CD4-positive, alpha-beta T cell treated with Interleukin-17A for 4 hours (primary cell): ENCODE results near the gene CGB2.
A peak's percentile ranks its signal among the peaks of the same experiment; 100 is the strongest.
"Not testable (repeated sequence)": the region's sequence is repeated elsewhere in the genome, so short reads cannot be mapped to it uniquely, and the experiment has no call there.

ENCODE experiments used
- DNase-seq: peaks from one replicate; pipeline ENCODE4 v3.0.0-alpha.2; 2020; ENCODE audit warnings: mixed read lengths

The CGB2 gene

DNA sequence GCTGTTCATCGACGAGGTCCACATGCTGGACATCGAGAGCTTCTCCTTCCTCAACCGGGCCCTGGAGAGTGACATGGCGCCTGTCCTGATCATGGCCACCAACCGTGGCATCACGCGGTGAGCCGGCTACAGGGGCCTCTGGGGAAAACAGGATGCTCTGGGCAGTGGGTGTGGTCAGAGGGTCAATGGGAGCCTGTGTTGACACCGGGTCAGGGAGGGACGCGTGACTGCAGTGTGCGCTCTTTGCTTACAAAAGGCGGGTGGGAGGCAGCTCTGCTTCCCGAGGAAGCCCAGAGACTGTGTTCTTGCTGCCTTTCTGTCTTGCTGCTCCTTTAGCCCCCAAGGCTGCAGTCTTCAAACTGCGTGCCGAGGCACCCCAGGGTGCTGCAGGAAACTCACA is 20.5 kb upstream of the CGB2 start:
- no peak for DNase-seq

DNA sequence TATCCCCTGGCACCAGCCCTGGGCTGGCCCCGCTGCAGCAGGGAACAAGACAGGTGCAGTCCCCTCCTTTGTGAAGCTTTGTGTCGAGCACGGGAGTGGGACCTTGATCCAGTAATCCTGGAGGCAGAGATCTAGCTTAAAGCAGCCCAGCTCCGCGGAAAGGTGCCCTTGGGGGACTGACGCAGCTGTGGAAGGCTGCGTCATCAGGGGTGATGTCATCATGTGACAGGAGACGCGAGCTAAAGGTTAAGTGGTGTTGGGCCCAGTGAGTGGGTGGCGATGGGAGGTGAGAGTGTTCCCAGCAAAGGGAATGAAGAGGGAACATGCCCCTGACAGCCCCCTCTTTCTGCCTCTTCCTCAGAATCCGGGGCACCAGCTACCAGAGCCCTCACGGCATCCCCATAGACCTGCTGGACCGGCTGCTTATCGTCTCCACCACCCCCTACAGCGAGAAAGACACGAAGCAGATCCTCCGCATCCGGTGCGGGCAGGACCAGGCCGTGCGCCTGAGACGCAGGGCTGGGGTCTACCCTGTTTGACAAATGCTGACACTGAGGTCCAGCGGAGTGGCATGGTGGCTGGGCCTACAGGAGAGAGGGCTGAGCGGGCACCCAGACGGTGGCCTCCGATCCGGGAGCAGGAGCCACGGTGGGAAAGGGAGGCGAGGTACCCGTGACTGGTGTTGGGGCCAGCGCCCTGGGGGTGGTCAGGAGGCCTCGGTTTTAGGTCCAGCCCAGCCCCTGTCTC is 17.4 kb upstream of the CGB2 start:
- no peak for DNase-seq

DNA sequence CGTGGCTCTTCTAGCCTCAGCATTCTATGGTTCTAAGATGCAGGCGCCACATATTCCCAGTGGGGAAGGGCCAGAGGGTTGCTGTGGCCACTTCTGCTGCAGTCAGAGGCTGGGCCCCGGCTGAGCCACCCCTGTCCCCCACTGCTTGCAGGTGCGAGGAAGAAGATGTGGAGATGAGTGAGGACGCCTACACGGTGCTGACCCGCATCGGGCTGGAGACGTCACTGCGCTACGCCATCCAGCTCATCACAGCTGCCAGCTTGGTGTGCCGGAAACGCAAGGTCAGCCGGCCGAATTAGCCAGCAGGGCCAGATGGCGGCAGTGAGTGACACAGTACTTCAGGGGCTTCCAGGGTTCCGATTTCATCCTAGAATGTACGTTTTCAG is 16.8 kb upstream of the CGB2 start:
- DNase-seq, result no peak

DNA sequence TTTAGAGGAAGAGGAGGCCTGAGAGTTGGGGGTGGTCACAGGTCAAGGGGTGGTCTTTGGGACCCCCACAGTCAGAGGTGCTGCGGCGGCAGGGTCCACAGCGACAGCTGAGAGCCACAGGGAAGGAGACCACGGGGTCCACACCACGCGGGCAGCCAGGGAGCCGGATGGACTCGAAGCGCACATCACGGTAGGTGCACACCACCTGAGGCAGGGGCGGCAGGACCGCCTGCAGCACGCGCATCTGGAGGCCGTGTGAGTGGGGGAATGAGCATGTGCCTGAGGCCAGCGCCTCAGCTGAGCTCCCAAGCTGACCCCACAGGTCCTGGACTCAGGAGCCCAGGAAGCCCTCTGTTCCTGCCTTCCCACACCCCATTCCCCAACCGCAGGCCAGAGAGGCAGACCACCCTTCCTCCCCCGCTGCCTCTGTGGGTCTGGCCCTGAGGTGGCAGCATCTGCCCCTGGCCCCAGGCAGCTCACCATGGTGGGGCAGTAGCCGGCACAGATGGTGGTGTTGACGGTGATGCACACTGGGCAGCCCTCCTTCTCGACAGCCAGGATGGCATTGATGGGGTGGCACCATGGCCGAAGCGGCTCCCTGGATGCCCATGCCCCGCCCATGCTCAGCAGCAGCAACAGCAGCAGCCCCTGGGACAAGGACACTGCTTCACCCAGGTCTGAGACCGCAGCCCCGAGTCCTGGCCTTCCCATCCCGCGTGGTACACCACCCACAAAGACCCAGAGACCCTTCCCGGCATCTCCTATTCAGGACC is 15.4 kb upstream of the CGB2 start:
- no peak for DNase-seq

DNA sequence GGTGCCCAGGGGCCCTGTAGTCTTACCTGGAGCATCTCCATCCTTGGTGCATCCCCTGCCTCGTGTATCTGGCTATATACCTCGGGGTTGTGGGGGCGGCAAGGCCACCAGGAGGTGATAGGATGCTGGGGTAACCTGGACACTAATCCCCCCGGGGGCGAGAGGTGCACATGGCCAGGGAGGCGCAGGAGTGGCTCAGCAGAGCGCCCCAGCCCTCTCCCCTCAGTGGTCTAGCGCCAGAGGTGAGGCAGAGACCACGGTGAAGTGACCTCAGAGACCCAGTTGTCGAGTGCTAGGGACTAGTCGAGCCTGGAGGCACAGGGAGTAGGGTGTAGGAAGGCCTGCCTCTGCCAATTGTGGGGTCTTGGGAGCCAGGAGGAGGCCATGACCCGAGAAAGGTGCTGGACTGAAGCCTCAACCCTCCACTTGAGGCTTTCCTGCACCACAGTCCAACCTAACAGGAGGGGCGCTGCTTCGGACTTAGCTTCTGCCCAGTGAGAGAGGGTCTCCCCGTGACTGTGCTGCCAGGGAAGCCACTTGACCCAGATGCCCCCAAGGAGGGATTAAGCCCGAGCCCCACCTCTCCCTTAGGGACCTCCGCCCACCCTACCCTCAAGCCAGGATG is 14.5 kb upstream of the CGB2 start, which contains the start of gene LHB:
Gene LHB (minus strand): TSS at position 51 of the 625 bp plus-strand sequence. CDS start 10 bp downstream, at position 41.
- DNase-seq, result no peak

DNA sequence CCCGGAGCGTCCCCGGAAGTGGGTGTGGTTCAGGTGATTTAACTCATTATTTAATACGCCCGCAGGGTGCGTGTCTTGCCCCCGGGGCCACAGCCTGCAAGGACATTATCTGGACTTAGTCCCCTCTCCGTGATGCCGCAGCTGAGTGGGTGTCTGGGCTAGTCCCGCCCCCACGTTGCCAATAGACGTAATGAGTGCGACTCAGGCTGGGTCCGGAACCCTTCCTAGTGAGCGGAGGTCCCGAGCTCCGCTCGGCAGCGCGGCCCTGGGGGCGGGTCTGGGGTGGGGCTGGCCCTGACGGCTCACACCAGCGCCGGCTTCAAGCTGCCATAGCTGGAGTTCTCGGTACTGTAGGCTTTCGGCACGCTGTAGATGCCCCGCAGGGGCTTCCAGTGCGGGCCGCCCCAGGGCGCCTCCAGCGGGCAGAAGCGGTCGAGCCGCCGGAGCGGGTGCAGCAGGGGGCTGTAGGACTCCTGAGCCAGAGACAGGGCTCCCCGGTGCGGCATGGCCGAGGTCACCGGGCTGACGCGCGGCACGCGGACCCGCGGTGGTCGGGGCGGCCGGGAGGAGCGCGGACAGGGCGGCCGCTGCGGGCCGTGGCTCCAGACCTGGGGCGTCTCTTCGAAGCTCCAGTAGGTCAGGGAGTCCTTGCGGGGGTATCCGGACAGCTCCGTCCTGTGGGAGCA is 13.9 kb upstream of the CGB2 start:
- peak; percentile 71 for DNase-seq

DNA sequence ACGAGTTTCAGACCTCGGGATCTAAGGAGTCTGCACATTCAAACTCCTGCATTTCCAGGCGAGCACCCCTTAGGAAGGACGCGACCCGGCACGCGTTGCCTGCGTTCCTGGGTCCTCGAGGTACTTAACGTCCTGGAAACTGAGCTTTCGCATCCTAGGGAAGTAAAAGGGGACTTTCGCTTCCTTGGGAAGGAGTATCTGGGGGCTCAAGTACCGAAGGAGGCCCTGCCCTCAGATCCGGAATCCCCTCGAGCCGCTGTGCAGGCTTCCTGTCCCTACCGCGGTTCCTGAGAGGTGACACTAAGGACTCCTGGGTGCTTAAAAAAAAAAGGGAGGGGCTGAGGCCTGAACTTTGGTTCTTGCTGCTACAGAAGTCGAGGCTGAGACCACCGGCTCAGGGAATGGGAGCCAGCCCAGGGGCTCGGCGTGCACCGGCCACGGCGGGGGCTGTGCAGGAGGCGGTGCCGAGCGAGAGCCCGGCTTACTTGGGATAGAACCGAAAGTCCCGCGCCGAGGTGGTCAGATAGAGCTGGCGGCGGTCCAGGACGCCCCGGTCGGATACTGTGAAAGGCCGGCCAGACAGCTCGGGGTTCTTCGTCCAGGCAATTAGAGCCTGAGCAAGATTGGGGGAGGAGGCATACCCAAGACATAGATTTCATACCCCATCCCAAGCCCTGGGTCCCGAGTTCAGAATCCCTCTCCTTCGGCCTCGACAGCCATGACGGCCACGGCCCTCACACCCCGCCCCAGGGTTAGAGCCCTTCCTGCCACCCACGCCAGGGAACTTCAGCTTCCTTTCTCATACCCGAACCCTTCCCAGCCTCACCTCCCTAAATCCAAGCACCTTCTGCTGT is 13.1 kb upstream of the CGB2 start:
- peak; percentile 47 for DNase-seq

DNA sequence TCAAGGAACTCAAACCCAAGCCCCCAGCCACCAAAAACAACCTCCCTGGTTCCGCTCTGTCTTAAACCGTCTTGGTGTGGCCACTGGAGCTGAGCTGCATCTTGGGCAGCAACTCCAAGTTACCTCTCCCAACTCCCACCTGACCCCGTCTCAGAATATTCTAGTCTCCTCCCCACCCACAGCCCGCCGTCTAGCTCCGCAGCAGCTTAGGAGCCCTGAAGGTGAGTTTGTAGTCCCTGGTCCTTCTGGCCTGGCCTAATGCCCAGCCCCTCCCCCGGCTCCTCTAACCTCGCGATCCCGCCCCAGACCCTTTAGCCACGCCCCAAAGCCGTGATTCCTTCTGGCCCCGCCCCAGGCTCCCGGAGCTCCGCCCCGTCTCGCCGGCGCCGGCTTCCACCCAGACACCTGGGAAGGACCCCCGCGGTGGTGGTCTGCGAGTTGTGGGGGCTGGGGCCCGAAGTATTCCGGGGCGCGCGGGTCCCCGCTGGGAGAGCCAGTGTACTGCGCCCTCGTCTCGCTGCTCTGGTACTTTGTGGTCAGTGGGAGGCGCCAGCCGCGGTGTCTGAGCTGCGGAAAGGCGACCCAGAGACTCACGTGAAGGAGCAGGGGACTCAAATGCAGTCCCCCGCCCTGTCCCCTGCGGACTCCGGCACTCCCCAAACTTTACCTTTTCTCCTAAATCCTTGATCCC is 12.3 kb upstream of the CGB2 start:
- DNase-seq, result peak; percentile 83

DNA sequence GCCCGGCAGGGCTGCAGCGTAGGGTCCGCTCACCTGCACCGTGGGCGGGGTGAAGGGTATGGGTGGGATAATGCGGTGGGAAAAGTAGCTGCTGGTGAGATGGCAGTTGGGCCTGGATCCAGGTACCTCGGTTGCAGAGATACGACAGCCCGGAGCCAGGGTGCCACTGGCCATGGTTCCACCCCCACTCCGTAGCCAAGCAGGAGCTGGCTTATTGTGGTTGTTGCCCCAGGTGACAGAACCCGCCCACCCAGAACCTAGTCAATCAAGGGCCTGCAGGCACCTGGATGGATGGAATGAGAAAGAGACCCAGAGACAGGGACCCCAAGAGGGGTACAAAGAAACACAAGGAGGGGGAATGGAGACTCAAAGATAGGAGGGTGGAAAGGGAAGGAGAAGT is 11.3 kb upstream of the CGB2 start:
- no peak for DNase-seq

DNA sequence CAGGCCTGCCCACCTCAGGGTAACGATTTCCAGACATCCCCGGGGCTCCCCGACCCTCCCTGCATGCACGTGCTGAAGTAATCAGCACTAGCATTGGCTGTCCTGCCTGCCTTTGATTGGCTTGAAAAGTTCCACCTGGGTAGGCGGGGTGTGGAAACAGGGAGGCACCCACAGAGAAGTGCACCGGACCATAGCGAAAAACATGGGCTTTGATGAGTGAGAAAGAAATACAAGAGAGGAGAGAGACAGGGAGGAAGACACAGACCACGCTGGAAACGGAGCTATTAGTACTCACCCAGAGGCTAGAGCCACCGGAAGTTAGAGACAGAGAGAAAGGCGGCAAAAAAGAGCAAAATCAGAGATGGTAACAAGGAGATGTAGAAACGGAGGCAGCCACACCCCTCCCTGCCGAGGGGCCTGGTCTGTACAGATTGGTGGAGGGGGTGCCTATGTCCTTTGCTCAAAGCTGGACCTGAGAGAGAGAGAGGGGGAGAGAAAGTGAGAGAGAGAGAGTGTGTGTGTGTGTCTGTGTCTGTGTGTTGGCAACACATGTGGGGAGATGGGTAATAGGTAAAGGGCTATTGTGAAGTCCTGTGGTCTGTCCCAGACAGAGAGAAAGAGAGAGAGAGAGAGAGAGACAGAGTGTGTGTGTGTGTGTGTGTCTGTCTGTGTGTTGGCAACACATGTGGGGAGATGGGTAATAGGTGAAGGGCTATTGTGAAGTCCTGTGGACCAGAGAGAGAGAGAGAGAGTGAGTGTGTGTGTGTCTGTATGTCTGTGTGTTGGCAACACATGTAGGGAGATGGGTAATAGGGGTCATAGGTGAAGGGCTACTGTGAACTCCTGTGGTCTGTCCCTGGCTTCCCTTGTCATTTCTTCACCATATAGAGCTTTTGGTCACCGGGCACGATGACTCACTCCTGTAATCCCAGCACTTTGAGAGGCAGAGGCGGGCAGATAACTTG is 10.5 kb upstream of the CGB2 start:
- DNase-seq, result no peak

DNA sequence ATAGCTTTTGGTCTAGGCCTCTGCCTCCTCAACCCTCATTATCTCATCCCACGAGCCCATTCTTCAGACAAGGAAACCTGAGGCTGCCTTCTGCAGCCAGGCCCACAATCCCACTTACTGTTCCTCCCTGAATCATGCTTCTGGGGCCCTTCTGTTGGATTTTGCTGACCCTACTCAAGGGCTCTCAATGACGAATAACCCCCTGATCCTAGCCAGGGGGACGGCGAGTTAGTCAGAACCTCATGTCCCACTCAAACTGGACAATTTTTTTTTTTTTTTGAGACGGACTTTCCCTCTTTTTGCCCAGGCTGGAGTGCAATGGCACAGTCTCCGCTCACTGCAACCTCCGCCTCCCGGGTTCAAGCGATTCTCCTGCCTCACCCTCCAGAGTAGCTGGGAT is 9.6 kb upstream of the CGB2 start:
- no peak for DNase-seq

DNA sequence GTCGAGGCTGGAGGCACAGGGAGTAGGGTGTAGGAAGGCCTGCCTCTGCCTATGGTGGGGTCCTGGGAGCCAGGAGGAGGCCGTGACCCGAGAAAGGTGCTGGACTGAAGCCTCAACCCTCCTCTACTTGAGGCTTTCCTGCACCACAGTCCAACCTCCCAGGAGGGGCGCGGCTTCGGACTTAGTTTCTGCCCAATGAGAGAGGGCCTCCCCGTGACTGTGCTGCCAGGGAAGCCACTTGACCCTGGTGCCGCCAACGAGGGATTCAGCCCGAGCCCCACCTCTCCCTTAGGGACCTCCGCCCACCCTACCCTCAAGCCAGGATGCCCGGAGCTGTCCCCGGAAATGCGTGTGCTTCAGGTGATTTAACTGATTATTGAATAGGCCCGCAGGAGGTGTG is 7.5 kb upstream of the CGB2 start, which contains the start of gene CGB3:
Gene CGB3 (minus strand): TSS at position 101 of the 400 bp plus-strand sequence. CDS start 362 bp downstream, outside the sequence.
- DNase-seq, result not testable (repeated sequence)

DNA sequence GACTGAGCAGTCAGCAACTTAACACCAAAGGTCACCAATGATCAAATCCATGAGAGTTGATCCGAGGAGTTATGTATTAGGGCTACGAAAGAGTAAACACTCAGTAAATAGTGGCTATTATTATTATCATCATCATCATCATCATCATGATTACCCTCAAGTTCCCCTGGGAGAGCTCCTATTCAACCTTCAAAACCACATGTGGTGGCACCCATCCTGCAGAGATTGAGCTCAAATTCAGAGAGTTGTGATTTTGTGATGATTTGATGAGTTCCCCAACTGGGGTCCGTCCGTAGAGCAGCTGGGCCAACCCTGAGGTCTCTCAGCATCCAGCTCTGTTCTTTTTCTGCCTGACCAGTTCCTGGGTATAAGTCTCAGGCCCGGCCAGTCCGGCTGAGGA is 6.6 kb upstream of the CGB2 start:
- DNase-seq, result not testable (repeated sequence)

DNA sequence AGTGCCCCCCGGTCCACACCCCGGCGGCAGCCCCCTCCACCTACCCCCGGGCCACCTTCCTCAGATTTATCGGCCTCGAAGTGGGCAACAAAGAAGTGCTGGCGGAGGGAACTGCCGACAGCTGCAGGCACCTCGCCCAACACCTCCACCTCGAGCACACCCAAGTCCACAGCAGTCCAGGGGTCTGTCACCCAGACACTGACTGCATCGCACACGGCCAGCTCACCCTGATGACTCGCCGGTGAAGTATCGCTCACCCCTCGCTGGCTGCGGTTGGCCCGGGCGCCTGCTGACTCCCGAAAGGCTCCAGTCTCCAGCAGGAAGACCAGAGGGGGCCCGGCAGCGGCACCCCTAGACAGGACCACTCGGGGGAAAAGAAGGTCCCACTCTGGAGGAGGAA is 6.1 kb upstream of the CGB2 start:
- DNase-seq, result not testable (repeated sequence)

DNA sequence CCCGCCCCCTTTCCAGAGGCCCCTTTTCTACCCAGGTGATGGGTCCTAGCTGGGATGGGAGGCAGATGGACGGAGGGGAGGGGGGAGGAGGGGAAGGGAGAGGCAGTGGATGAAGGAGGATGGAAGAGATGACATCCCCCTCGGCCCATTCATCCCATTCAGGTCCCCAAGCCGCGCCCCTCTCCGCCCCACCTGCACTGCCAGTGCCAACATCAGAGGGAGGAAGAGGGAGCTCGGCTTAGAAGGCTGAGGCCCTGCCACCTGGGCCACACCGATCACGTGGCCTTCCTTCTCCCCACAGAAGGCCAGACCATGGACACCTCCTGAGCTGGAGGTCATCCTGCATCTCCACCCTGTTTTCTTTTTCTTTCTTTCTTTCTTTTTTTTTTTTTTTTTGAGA is 3.0 kb upstream of the CGB2 start:
- not testable (repeated sequence) for DNase-seq

DNA sequence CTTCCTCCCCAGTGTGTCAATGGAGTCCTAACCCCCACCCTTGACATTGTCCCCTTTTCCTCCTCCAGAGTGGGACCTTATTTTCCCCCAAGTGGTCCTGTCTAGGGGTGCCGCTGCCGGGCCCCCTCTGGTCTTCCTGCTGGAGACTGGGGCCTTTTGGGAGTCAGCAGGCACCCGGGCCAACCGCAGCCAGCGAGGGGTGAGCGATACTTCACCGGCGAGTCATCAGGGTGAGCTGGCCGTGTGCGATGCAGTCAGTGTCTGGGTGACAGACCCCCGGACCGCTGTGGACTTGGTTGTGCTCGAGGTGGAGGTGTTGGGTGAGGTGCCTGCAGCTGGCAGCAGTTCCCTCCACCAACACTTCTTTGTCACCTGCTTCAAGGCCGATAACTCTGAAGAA is 1.9 kb upstream of the CGB2 start:
- DNase-seq, result not testable (repeated sequence)

DNA sequence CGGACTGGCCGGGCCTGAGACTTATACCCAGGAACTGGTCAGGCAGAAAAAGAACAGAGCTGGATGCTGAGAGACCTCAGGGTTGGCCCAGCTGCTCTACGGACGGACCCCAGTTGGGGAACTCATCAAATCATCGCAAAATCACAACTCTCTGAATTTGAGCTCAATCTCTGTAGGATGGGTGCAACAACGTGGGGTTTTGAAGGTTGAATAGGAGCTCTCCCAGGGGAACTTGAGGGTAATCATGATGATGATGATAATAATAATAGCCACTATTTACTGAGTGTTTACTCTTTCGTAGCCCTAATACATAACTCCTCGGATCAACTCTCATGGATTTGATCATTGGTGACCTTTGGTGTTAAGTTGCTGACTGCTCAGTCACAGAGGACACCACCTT is 1.4 kb upstream of the CGB2 start:
- not testable (repeated sequence) for DNase-seq

DNA sequence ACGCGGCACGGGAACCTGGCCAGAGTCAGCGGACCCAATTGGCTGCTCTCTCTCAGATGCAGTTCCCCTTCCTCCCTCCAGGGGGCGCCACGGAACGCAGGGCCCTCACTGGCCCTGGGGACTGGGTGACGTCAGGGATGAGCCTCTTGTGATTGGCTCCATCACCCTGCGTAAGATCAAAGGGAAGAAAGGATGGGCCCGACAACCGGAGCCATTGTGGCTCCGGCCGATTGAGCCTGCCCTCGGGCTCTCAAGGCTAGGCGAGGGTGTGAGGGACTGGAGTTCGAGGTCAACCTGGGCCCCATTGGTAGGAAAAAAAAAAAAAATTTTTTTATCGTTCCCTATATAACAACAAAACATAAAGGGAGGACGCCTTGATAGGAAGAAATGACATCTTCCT is 5.1 kb downstream of the CGB2 start, which contains the start of gene CGB1:
Gene CGB1 (minus strand): TSS at position 81 of the 400 bp plus-strand sequence. CDS start 184 bp downstream, outside the sequence.
- DNase-seq, result not testable (repeated sequence)

DNA sequence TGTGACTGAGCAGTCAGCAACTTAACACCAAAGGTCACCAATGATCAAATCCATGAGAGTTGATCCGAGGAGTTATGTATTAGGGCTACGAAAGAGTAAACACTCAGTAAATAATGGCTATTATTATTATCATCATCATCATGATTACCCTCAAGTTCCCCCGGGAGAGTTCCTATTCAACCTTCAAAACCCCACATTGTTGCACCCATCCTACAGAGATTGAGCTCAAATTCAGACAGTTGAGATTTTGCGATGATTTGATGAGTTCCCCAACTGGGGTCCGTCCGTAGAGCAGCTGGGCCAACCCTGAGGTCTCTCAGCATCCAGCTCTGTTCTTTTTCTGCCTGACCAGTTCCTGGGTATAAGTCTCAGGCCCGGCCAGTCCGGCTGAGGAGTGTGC is 6.4 kb downstream of the CGB2 start:
- DNase-seq, result not testable (repeated sequence)
